DOHH2 (cell line): ENCODE data around the gene WDFY4.
"Not testable (repeated sequence)": the region's sequence is repeated elsewhere in the genome, so short reads cannot be mapped to it uniquely, and the experiment has no call there.

ENCODE experiments used
- H3F3A ChIP-seq: fragments of 200-600 bp; sonication (generic), shearing (Covaris generic); 2 replicates; pipeline ENCODE4 v1.6.0; 2016; ENCODE audit warnings: antibody characterized with exemption, mild to moderate bottlenecking; ENCODE audit not compliant: control insufficient read depth, insufficient read depth
- H3K27ac ChIP-seq: fragments of 200-600 bp; sonication (generic); 2 replicates; pipeline ENCODE4 v1.5.1; 2014; ENCODE audit warnings: low read depth, mild to moderate bottlenecking, low read length, moderate library complexity
- H3K27me3 ChIP-seq: fragments of 200-600 bp; sonication (generic); 2 replicates; pipeline ENCODE4 v1.6.1; 2014; ENCODE audit warnings: mild to moderate bottlenecking, low read length, mixed read lengths; ENCODE audit not compliant: control insufficient read depth
- H3K36me3 ChIP-seq: fragments of 200-600 bp; sonication (generic); 2 replicates; pipeline ENCODE4 v1.6.1; 2014; ENCODE audit warnings: mild to moderate bottlenecking, low read length, moderate library complexity, mixed read lengths; ENCODE audit not compliant: control insufficient read depth
- H3K4me1 ChIP-seq: fragments of 200-600 bp; sonication (generic); 2 replicates; pipeline ENCODE4 v1.6.1; 2014; ENCODE audit warnings: mild to moderate bottlenecking, low read length, mixed read lengths; ENCODE audit not compliant: control insufficient read depth
- H3K4me2 ChIP-seq: fragments of 200-600 bp; sonication (generic); 2 replicates; pipeline ENCODE4 v1.6.0; 2014; ENCODE audit warnings: mild to moderate bottlenecking, low read length, moderate library complexity
- H3K4me3 ChIP-seq: fragments of 200-600 bp; sonication (generic); 2 replicates; pipeline ENCODE4 v1.5.1; 2014; ENCODE audit warnings: mild to moderate bottlenecking, low read length, mixed read lengths
- H3K79me2 ChIP-seq: fragments of 200-600 bp; sonication (generic); 2 replicates; pipeline ENCODE4 v1.6.1; 2014; ENCODE audit warnings: mild to moderate bottlenecking, low read length, mixed read lengths; ENCODE audit not compliant: control insufficient read depth
- H3K9me2 ChIP-seq: fragments of 200-600 bp; sonication (generic); replicated peaks from 2 replicates; pipeline ENCODE4 v1.6.1; 2014; ENCODE audit warnings: mild to moderate bottlenecking, low read length, mixed read lengths; ENCODE audit not compliant: control insufficient read depth
- H3K9me3 ChIP-seq: fragments of 200-600 bp; sonication (generic); 2 replicates; pipeline ENCODE4 v1.6.1; 2014; ENCODE audit warnings: antibody characterized with exemption, low read length, mixed read lengths; ENCODE audit not compliant: control insufficient read depth, insufficient read depth
- H4K20me1 ChIP-seq: fragments of 200-600 bp; sonication (generic); 2 replicates; pipeline ENCODE4 v1.6.0; 2014; ENCODE audit warnings: low read depth, mild to moderate bottlenecking, antibody characterized with exemption, low read length, moderate library complexity; ENCODE audit not compliant: control insufficient read depth, insufficient read depth
- EZH2phosphoT487 ChIP-seq: fragments of 200-600 bp; sonication (generic); IDR thresholded peaks from 2 replicates; pipeline ENCODE4 v1.6.1; 2017; ENCODE audit warnings: borderline replicate concordance, mild to moderate bottlenecking, antibody characterized with exemption, low read length, moderate library complexity, mixed read lengths
- TF ChIP-seq, protein P1 (sequence below): fragments of 200-600 bp; sonication (generic); IDR thresholded peaks from one replicate; pipeline ENCODE4 v1.5.1; 2014; ENCODE audit warnings: antibody characterized with exemption, mild to moderate bottlenecking, low read depth, low read length; ENCODE audit not compliant: poor library complexity, severe bottlenecking

WDFY4 gene

DNA sequence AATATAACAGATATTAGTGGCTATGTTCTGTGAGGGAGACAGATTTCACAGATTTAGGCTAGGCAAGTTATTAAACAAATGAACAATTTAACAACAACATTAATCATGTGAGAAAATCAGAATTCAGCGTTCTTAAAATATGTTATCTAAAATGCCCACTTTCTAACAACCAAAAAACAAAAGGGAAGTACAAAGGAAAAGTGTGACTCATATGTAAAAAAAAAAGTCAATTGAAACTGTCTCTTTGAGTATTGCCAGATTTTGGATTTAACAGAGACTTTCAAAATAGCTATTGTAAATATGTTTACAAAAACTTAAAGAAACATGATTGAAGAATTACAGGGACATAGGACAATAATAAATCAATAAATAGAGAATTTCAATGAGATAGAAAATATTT is 45.0 kb upstream of the WDFY4 start:
- Histone ChIP-seq H3K79me2 (no peaks in the 10 kb centered on the region), H3K4me2 (no peak overlapping the region), H3K36me3 (no peaks in the 10 kb centered on the region), H3F3A (no peaks in the 10 kb centered on the region), H3K9me3 (no peaks in the 10 kb centered on the region; the same call in 1 of the 2 replicates), H3K4me3 (no peak overlapping the region), H3K27me3 (peaks cover 27% of the 10 kb centered on the region), H3K27ac (no peak overlapping the region), H4K20me1 (no peaks in the 10 kb centered on the region), H3K4me1 (peaks cover 1% of the 10 kb centered on the region), H3K9me2 (no peaks in the 10 kb centered on the region)
- no peak for TF ChIP-seq EZH2phosphoT487
- TF ChIP-seq, protein P1, sequence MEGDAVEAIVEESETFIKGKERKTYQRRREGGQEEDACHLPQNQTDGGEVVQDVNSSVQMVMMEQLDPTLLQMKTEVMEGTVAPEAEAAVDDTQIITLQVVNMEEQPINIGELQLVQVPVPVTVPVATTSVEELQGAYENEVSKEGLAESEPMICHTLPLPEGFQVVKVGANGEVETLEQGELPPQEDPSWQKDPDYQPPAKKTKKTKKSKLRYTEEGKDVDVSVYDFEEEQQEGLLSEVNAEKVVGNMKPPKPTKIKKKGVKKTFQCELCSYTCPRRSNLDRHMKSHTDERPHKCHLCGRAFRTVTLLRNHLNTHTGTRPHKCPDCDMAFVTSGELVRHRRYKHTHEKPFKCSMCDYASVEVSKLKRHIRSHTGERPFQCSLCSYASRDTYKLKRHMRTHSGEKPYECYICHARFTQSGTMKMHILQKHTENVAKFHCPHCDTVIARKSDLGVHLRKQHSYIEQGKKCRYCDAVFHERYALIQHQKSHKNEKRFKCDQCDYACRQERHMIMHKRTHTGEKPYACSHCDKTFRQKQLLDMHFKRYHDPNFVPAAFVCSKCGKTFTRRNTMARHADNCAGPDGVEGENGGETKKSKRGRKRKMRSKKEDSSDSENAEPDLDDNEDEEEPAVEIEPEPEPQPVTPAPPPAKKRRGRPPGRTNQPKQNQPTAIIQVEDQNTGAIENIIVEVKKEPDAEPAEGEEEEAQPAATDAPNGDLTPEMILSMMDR: no peak

DNA sequence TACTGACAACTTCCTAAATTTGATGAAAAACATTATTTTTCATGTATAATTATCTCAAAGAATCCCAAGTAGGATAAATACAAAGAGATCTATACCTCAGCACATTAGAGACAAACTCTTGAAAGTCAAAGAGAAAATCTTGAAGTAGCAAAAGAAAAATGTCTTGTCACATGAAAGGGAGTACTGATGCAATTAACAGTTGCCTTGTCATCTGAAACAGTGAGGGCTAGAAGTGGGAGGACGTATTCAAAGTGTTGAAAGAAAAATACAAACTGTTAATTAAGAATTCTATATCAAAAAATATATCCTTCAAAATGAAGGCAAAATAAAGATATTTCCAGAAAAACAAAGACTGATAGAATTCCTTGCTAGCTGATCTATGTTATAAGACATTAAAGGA is 44.3 kb upstream of the WDFY4 start:
- no peaks in the 10 kb centered on the region; the same call in 1 of the 2 replicates for H3K9me3 ChIP-seq
- H3K4me1 ChIP-seq: no peaks in the 10 kb centered on the region
- H3K27me3 ChIP-seq: peaks cover 21% of the 10 kb centered on the region
- TF ChIP-seq, protein P1: no peak
- no peak for TF ChIP-seq EZH2phosphoT487
- no peak overlapping the region for H3K4me2 ChIP-seq
- no peaks in the 10 kb centered on the region for H3F3A ChIP-seq
- H3K36me3 ChIP-seq: no peaks in the 10 kb centered on the region
- no peaks in the 10 kb centered on the region for H3K79me2 ChIP-seq
- no peaks in the 10 kb centered on the region for H4K20me1 ChIP-seq
- H3K9me2 ChIP-seq: no peaks in the 10 kb centered on the region
- no peak overlapping the region for H3K4me3 ChIP-seq
- H3K27ac ChIP-seq: no peak overlapping the region

GRCh38 chr10:48641099-48641690 is 43.5 kb upstream of the WDFY4 start:
- H3F3A ChIP-seq, H3K36me3 ChIP-seq, H4K20me1 ChIP-seq, H3K9me2 ChIP-seq, H3K27ac ChIP-seq, H3K4me1 ChIP-seq, H3K4me2 ChIP-seq, H3K79me2 ChIP-seq, H3K4me3 ChIP-seq, H3K9me3 ChIP-seq: not testable (repeated sequence)
- peaks cover 21% of the 10 kb centered on the region for H3K27me3 ChIP-seq

GRCh38 chr10:48645600-48645999 is 39.1 kb upstream of the WDFY4 start:
- no peaks in the 10 kb centered on the region for H3K9me3 ChIP-seq
- no peak overlapping the region for H3K27ac ChIP-seq
- H4K20me1 ChIP-seq: no peaks in the 10 kb centered on the region
- no peak overlapping the region for H3K4me3 ChIP-seq
- H3K9me2 ChIP-seq: no peaks in the 10 kb centered on the region
- H3K36me3 ChIP-seq: no peaks in the 10 kb centered on the region
- H3F3A ChIP-seq: no peaks in the 10 kb centered on the region
- peaks cover 24% of the 10 kb centered on the region for H3K27me3 ChIP-seq
- no peak overlapping the region for H3K4me2 ChIP-seq
- no peaks in the 10 kb centered on the region; the same call in 1 of the 2 replicates for H3K4me1 ChIP-seq
- TF ChIP-seq EZH2phosphoT487: no peak
- TF ChIP-seq, protein P1: no peak
- no peaks in the 10 kb centered on the region for H3K79me2 ChIP-seq

DNA sequence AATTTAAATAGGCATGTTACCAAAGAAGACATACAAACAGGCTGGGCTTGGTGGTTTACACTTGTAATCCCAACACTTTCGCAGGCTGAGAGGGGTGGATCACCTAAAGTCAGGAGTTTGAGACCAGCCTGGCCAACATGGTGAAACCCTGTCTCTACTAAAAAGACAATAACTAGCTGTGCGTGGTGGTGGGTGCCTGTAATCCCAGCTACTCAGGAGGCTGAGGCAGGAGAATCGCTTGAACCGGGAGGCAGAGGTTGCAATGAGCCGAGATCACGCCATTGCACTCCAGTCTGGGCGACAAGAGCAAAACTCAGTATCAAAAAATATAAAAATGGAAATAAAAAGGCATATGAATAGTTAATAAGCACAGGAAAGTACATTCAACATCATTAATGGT is 37.6 kb upstream of the WDFY4 start:
- H4K20me1 ChIP-seq, H3K36me3 ChIP-seq, H3K4me2 ChIP-seq, H3F3A ChIP-seq, H3K27ac ChIP-seq, H3K9me2 ChIP-seq, H3K4me3 ChIP-seq, H3K9me3 ChIP-seq, H3K4me1 ChIP-seq, H3K79me2 ChIP-seq: not testable (repeated sequence)
- H3K27me3 ChIP-seq: peaks cover 36% of the 10 kb centered on the region
